ENCODE measurements around the gene AGAP3. TPM values are rescaled to one million over a fixed set of nuclear protein-coding genes. Genes with fewer than 3 reads are reported as not detected.

AGAP3 gene
- total RNA-seq, 1 experiment from 2014 or later, result 138 TPM

DNA sequence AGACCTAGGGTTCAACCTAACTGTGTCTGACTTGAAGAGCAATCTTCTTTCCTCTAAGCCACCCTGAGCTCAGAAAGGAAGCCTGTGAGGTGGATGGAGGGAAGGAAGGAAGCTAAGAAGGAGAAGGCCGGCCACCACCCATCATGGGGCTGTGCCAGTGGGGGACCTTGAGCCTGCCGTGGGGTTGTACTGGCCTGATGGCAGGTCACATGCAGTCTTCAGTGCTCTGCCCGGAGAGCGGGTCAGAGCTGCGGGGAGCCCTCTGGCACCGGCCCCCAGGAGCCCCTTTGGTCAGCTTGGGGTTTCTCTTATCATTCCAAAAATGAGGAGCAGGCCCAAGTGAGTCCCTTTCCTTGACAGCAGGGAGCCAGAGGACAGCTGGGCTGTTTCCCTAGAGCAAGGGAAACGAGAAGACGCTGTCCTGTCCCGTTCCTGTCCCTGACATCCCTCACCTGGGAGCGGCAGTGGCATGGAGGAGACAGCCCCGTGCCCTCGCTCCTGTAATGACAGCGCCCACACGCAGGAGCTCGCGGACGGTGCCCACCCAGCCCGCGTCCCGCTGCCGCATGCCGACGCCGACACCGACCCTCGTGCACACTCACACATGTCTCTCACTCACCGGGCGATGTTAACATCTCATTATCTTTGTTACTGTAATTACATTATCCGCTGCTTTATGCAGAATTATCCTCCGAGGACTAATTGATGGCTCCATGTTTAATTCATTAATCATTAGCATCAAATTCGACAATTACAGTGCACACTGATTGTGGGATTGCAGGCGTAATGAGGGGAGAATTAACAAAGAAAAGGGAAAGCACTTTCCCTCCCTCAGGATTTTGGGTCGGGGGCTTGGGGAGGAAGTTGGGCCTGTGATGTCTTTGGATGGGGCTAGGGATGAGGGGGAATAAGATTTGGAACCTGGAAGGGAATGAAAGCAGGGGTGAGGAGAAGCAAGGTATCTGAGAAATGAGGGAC lies 49.9 kb downstream of the AGAP3 start:
- TF ChIP-seq, protein P1, sequence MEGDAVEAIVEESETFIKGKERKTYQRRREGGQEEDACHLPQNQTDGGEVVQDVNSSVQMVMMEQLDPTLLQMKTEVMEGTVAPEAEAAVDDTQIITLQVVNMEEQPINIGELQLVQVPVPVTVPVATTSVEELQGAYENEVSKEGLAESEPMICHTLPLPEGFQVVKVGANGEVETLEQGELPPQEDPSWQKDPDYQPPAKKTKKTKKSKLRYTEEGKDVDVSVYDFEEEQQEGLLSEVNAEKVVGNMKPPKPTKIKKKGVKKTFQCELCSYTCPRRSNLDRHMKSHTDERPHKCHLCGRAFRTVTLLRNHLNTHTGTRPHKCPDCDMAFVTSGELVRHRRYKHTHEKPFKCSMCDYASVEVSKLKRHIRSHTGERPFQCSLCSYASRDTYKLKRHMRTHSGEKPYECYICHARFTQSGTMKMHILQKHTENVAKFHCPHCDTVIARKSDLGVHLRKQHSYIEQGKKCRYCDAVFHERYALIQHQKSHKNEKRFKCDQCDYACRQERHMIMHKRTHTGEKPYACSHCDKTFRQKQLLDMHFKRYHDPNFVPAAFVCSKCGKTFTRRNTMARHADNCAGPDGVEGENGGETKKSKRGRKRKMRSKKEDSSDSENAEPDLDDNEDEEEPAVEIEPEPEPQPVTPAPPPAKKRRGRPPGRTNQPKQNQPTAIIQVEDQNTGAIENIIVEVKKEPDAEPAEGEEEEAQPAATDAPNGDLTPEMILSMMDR (IDR thresholded peaks at IDR 0.05; ENCODE audit: unreplicated experiment), result no peak
- H3K27ac Mint-ChIP-seq (ENCODE audit: low read depth, unreplicated experiment), result no peak overlapping the region
- intact Hi-C loops (cut with micrococcal nuclease), result no loop called here
- H3K27me3 Mint-ChIP-seq (ENCODE audit: insufficient read depth, unreplicated experiment), result no peaks in the 10 kb centered on the region
- BruUV-seq (replicated peaks), result no TSS peak
- H3K4me1 Mint-ChIP-seq (ENCODE audit: insufficient read depth, unreplicated experiment), result no peaks in the 10 kb centered on the region
- DNase-seq (ENCODE audit: unreplicated experiment), result no peak
- no peak overlapping the region for H3K4me3 Mint-ChIP-seq (ENCODE audit: unreplicated experiment)
- CTCF ChIA-PET, result interaction anchor here (1.0 to 1.7 kb wide), 2 partner anchors 12 to 34 kb away, joined by 4 to 7 read pairs; no protein-coding TSS in a partner anchor
- POLR2A ChIA-PET, result interaction anchor here (0.5 kb wide), 1 partner anchor 1301 kb away, joined by 3 read pairs; no protein-coding TSS in a partner anchor
- peaks cover 48% of the 10 kb centered on the region for H3K36me3 Mint-ChIP-seq (ENCODE audit: insufficient read depth, unreplicated experiment)
- no peaks in the 10 kb centered on the region for H3K9me3 Mint-ChIP-seq (ENCODE audit: unreplicated experiment)

GRCh38 chr7:151137076-151137675 lies 50.9 kb downstream of the AGAP3 start:
- Mint-ChIP-seq H3K27me3 (ENCODE audit: insufficient read depth, unreplicated experiment) (no peaks in the 10 kb centered on the region), H3K9me3 (ENCODE audit: unreplicated experiment) (no peaks in the 10 kb centered on the region), H3K4me3 (ENCODE audit: unreplicated experiment) (no peak overlapping the region), H3K36me3 (ENCODE audit: insufficient read depth, unreplicated experiment) (peaks cover 43% of the 10 kb centered on the region), H3K27ac (ENCODE audit: low read depth, unreplicated experiment) (no peak overlapping the region), H3K4me1 (ENCODE audit: insufficient read depth, unreplicated experiment) (no peaks in the 10 kb centered on the region)
- TF ChIP-seq, protein P1 (IDR thresholded peaks at IDR 0.05; ENCODE audit: unreplicated experiment), result no peak
- BruUV-seq (replicated peaks), result no TSS peak
- ChIA-PET CTCF (interaction anchor here (0.5 to 1.7 kb wide), 3 partner anchors 8 to 33 kb away, joined by 3 to 7 read pairs (median 3); no protein-coding TSS in a partner anchor), POLR2A (interaction anchor here (0.6 kb wide), 1 partner anchor 12 kb away, joined by 3 read pairs; no protein-coding TSS in a partner anchor)
- DNase-seq (ENCODE audit: unreplicated experiment), result no peak
- intact Hi-C loops (cut with micrococcal nuclease), result no loop called here

DNA sequence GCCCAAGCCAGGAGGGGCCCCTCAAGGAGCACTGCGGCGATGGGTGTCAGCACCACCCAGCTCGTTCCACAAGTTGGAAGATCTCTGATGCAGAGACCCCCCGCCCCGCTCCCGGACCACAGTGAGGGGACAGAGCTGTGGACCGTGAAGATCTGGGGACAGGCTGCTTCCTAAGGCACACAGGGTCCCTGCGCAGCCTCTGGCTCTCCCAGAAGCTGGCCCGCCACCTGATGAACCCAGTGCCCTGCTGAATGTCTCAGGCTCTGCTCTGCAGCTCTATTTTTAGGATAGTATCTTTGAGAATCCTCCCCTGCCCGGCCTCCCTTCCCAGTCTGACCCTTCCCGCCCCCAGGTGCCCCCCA lies 51.5 kb downstream of the AGAP3 start:
- no TSS peak for BruUV-seq (replicated peaks)
- no peak overlapping the region for H3K27ac Mint-ChIP-seq (ENCODE audit: low read depth, unreplicated experiment)
- H3K9me3 Mint-ChIP-seq (ENCODE audit: unreplicated experiment), result no peaks in the 10 kb centered on the region
- H3K27me3 Mint-ChIP-seq (ENCODE audit: insufficient read depth, unreplicated experiment), result no peaks in the 10 kb centered on the region
- CTCF ChIA-PET, result interaction anchor here (0.5 to 0.6 kb wide), 2 partner anchors 12 to 27 kb away, joined by 3 read pairs; no protein-coding TSS in a partner anchor
- H3K4me3 Mint-ChIP-seq (ENCODE audit: unreplicated experiment), result no peak overlapping the region
- no peaks in the 10 kb centered on the region for H3K4me1 Mint-ChIP-seq (ENCODE audit: insufficient read depth, unreplicated experiment)
- POLR2A ChIA-PET, result interaction anchor here (0.6 kb wide), 1 partner anchor 12 kb away, joined by 3 read pairs; no protein-coding TSS in a partner anchor
- no peak for DNase-seq (ENCODE audit: unreplicated experiment)
- intact Hi-C loops (cut with micrococcal nuclease), result no loop called here
- TF ChIP-seq, protein P1 (IDR thresholded peaks at IDR 0.05; ENCODE audit: unreplicated experiment), result no peak
- H3K36me3 Mint-ChIP-seq (ENCODE audit: insufficient read depth, unreplicated experiment), result peaks cover 46% of the 10 kb centered on the region

Measured in MCF 10A (cell line).